DMS153 (cell line): ENCODE results near the gene IFNL3.
"Not testable (repeated sequence)": the region's sequence is repeated elsewhere in the genome, so short reads cannot be mapped to it uniquely, and the experiment has no call there.

Experiments
- DNase-seq: peaks from one replicate; lab custom pipeline; 2025; lab: John Stamatoyannopoulos, UW

IFNL3 gene

GRCh38 chr19:39244410-39245100 lies at the start of gene IFNL3:
Gene IFNL3 (minus strand): TSS chr19:39245006. CDS start chr19:39244967, 39 bp downstream.
- DNase-seq, result not testable (repeated sequence)

- no peak for DNase-seq
Observed at GRCh38 chr19:39293394-39293793, 48.6 kb upstream of the IFNL3 start.

- DNase-seq, result no peak
Observed at GRCh38 chr19:39284032-39284431, 39.2 kb upstream of the IFNL3 start.

GRCh38 chr19:39282021-39282420 lies 37.2 kb upstream of the IFNL3 start:
- DNase-seq, result no peak

GRCh38 chr19:39277598-39277997 lies 32.8 kb upstream of the IFNL3 start:
- DNase-seq, result no peak

GRCh38 chr19:39276740-39277139 lies 31.9 kb upstream of the IFNL3 start:
- DNase-seq, result no peak

- DNase-seq, result no peak
Observed at GRCh38 chr19:39275578-39275977, 30.8 kb upstream of the IFNL3 start.

- not testable (repeated sequence) for DNase-seq
Observed at GRCh38 chr19:39273859-39274258, 29.1 kb upstream of the IFNL3 start.

GRCh38 chr19:39270036-39270871 lies 25.4 kb upstream of the IFNL3 start:
- peak; percentile 70 for DNase-seq

- not testable (repeated sequence) for DNase-seq
Observed at GRCh38 chr19:39269369-39269768, 24.6 kb upstream of the IFNL3 start.

- not testable (repeated sequence) for DNase-seq
Observed at GRCh38 chr19:39268531-39269223, 23.9 kb upstream of the IFNL3 start.

- DNase-seq, result not testable (repeated sequence)
Observed at GRCh38 chr19:39268085-39268484, 23.3 kb upstream of the IFNL3 start, which contains the start of gene IFNL2. Gene IFNL2 (plus strand): TSS chr19:39268396. CDS start chr19:39268569, 173 bp downstream.

GRCh38 chr19:39265321-39265916 lies 20.6 kb upstream of the IFNL3 start:
- DNase-seq, result peak; percentile 10

GRCh38 chr19:39264306-39265290 lies 19.8 kb upstream of the IFNL3 start:
- no peak for DNase-seq

GRCh38 chr19:39263912-39264305 lies 19.1 kb upstream of the IFNL3 start:
- DNase-seq, result no peak

GRCh38 chr19:39262496-39262895 lies 17.7 kb upstream of the IFNL3 start:
- DNase-seq, result no peak

- no peak for DNase-seq
Observed at GRCh38 chr19:39261704-39262103, 16.9 kb upstream of the IFNL3 start.

- DNase-seq, result no peak
Observed at GRCh38 chr19:39257227-39257626, 12.4 kb upstream of the IFNL3 start.

- DNase-seq, result no peak
Observed at GRCh38 chr19:39254531-39255345, 9.9 kb upstream of the IFNL3 start.
